ENCODE measurements around the gene KRTAP5-2. TPM values are rescaled to one million over a fixed set of nuclear protein-coding genes. Genes with fewer than 3 reads are reported as not detected.

Gene KRTAP5-2
- total and polyA plus RNA-seq, 2 of the 8 experiments (the other 6 are each of a cell fraction or from before 2014, with no cell fraction given) = not detected

DNA sequence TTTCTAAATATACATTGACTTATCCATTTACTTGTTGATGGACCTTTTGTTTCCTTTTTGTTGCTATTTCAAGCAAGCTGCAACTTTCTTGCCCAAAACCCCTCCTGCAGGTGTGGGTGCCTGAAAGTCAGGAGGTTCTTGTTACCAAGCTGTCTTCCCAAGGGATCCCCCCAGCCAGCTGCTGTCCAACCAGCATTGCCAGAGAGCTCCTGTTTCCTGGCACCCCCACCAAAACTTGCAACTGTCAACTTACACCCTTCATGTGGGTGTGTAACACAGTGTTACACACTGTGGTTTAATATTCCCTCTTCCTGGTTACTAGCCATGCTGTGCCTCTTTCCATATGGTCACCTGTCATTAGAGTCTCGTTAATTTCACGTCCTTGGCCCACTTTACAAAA, 11.4 kb downstream of the KRTAP5-2 start:
- Histone ChIP-seq H4K8ac (ENCODE audit: extremely low read depth, insufficient read depth, low read length) (no peak overlapping the region), H4K91ac (replicated peaks; ENCODE audit: insufficient read length, low read length) (no peak overlapping the region), H3K79me2 (ENCODE audit: control insufficient read depth in 1 of 2, insufficient read depth in 2 of 2, low read length in 2 of 2) (no peaks in the 10 kb centered on the region), H3K23me2 (ENCODE audit: low read depth, low read length) (no peaks in the 10 kb centered on the region; the same call in 1 of the 2 replicates), H4K5ac (ENCODE audit: insufficient read length, low read depth, low read length) (no peak overlapping the region), H3K18ac (ENCODE audit: extremely low read depth, low read length) (no peak overlapping the region), H3K79me1 (ENCODE audit: low read depth, low read length) (no peaks in the 10 kb centered on the region), H3K56ac (replicated peaks; ENCODE audit: insufficient read length, low read depth, low read length) (no peak overlapping the region), H3K4me2 (ENCODE audit: insufficient read depth in 1 of 2, low read depth in 2 of 2, low read length in 2 of 2) (no peak overlapping the region), H3K9ac (replicated peaks in 1 of 4; ENCODE audit: extremely low read depth in 1 of 4, low read depth in 3 of 4, low read length in 3 of 4) (no peak overlapping the region), H3K9me3 (ENCODE audit: insufficient read depth in 2 of 2, low read depth in 1 of 2, low read length in 1 of 2) (no peaks in the 10 kb centered on the region), H2AK5ac (ENCODE audit: low read depth, low read length) (no peak overlapping the region), H3K36me3 (ENCODE audit: control insufficient read depth in 2 of 4, insufficient read depth in 4 of 4, low read length in 3 of 4) (no peaks in the 10 kb centered on the region), H3K23ac (ENCODE audit: insufficient read length) (no peak overlapping the region), H2BK20ac (ENCODE audit: low read length) (no peak overlapping the region), H3K14ac (ENCODE audit: insufficient read length) (no peak overlapping the region), H2AFZ (ENCODE audit: low read length) (no peak overlapping the region), H3K4me3 (ENCODE audit: extremely low read depth in 1 of 4, insufficient read depth in 2 of 4, low read depth in 3 of 4, low read length in 4 of 4) (no peak overlapping the region), H2BK120ac (replicated peaks; ENCODE audit: low read depth, low read length) (no peak overlapping the region), H3K4me1 (replicated peaks in 1 of 4; ENCODE audit: control insufficient read depth in 3 of 4, insufficient read depth in 4 of 4, low read length in 3 of 4) (no peaks in the 10 kb centered on the region; a peak in 1 of 7 replicates), H3K4ac (replicated peaks; ENCODE audit: insufficient read length, low read depth, low read length) (no peak overlapping the region), H2BK15ac (ENCODE audit: low read length) (no peak overlapping the region), H2BK5ac (ENCODE audit: low read depth, low read length) (no peak overlapping the region), H3K27me3 (replicated peaks in 1 of 4; ENCODE audit: control insufficient read depth in 3 of 4, extremely low read depth in 1 of 4, insufficient read depth in 3 of 4, low read length in 3 of 4) (no peaks in the 10 kb centered on the region; a peak in 2 of 7 replicates), H4K20me1 (replicated peaks in 1 of 2; ENCODE audit: control insufficient read depth in 1 of 2, insufficient read depth in 2 of 2, low read length in 2 of 2) (no peaks in the 10 kb centered on the region), H3K27ac (ENCODE audit: low read depth, low read length) (no peak overlapping the region), H2BK12ac (ENCODE audit: low read depth, low read length) (no peak overlapping the region)
- WGBS, 2 experiments (ENCODE audit: extremely low coverage in 1 of 2, insufficient coverage in 1 of 2, insufficient read length in 1 of 2, insufficient replicate concordance in 2 of 2, low coverage in 1 of 2, low lambda C conversion rate in 2 of 2, missing lambda C conversion rate in 1 of 2) = 69% methylated on average over 2 of the region's 2 CpGs; no CpG with 5 or more reads in 1 of the 2 experiments
- POLR2A ChIA-PET (ENCODE audit: partially characterized antibody) = no interaction called here
- TF ChIP-seq SIN3A (conservative IDR thresholded peaks at IDR 0.05 in 1 of 2, IDR thresholded peaks at IDR 0.05 in 1 of 2; ENCODE audit: low read depth in 1 of 2, low read length in 2 of 2) (no peak), BACH1 (IDR thresholded peaks at IDR 0.05; ENCODE audit: low read length) (no peak), SP4 (IDR thresholded peaks at IDR 0.05; ENCODE audit: low read length) (no peak), CBX8 (IDR thresholded peaks at IDR 0.05; ENCODE audit: borderline replicate concordance, low read depth, low read length) (no peak), CBX5 (IDR thresholded peaks at IDR 0.05; ENCODE audit: low read depth, low read length) (no peak), FOSL1 (IDR thresholded peaks at IDR 0.05; ENCODE audit: insufficient read depth, low read depth, low read length) (no peak), CTBP2 (IDR thresholded peaks at IDR 0.05; ENCODE audit: borderline replicate concordance, insufficient read depth, insufficient read length, low read length) (no peak), CEBPB (IDR thresholded peaks at IDR 0.05; ENCODE audit: low read depth, low read length) (no peak), BCL11A (IDR thresholded peaks at IDR 0.05; ENCODE audit: low read depth in 2 of 2, low read length in 2 of 2) (no peak), ZNF274 (IDR thresholded peaks at IDR 0.05; ENCODE audit: borderline replicate concordance, extremely low read depth, low read length) (no peak), NANOG (IDR thresholded peaks at IDR 0.05; ENCODE audit: insufficient read depth, low read depth, low read length, poor library complexity, severe bottlenecking) (no peak), ASH2L (IDR thresholded peaks at IDR 0.05; ENCODE audit: low read length) (no peak)
- DNase-seq (ENCODE audit: low read depth in 1 of 2, low spot score in 2 of 2) (no peak), FAIRE-seq (no peak)
- CTCF ChIA-PET (ENCODE audit: partially characterized antibody) = interaction anchor here (0.9 to 1.4 kb wide), 3 partner anchors 9 to 378 kb away, joined by 3 to 4 read pairs (median 3); no protein-coding TSS in a partner anchor

Measured in H1 (cell line).